NOMO-1 (cell line): ENCODE data around the gene RARB.

Experiments
- DNase-seq, 2 experiments: peaks; one replicate each; lab custom pipeline; 2025; ENCODE audit not compliant: unreplicated experiment in 2 of 2; lab: John Stamatoyannopoulos, UW

Gene RARB

GRCh38 chr3:25427942-25428788 is at the start of gene RARB:
Gene RARB (plus strand): TSS chr3:25428263. CDS start chr3:25428732, 469 bp downstream.
- peak; percentile 57 to 76 for DNase-seq

DNA sequence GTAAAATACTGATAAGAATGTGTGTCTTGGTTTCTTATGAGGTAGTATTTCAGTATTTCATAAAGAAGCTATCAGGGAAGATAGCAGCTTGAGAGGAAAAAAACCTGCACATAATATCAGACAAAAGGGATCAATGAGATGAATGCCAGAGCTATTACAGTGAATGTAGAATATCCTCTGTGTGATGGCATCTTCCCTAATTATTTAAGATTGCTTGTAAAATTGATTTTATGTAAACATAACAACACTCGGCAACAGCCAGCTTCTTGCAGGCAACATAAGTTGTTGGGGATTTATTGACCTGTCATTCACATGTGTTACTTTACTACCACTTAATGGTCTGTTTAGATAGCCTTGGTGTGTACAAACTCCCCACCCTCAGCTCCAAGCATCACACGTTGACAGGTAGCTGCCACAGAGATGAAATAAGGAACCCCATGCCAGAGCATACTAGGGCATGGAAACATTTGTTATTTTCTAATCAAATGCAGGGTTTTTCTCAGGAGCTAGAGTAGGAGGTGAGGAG is 49.2 kb upstream of the RARB start:
- no peak for DNase-seq

GRCh38 chr3:25380222-25380739 is 47.8 kb upstream of the RARB start:
- DNase-seq: no peak

DNA sequence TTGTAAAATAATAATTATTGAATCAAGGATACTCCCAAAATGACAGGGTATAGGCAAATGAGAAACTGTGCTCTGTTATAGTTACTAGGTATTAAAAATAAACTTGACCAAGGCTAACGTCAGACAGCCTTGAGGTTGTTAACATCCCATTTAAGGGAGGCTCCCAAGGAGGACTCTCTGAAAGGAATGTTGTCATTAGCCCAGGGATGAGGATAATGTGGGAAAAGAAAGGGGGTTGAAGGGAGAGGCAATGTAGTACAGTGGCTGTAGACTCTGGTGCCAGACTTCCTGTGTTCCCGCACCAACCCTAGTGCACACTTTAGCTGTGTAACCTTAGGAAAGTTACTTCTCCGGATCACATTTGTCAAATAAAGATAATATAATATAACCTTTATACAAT is 47.0 kb upstream of the RARB start:
- DNase-seq: no peak

- DNase-seq: no peak
These were observed 43.6 kb upstream of the RARB start for GRCh38 chr3:25384471-25384870.

DNA sequence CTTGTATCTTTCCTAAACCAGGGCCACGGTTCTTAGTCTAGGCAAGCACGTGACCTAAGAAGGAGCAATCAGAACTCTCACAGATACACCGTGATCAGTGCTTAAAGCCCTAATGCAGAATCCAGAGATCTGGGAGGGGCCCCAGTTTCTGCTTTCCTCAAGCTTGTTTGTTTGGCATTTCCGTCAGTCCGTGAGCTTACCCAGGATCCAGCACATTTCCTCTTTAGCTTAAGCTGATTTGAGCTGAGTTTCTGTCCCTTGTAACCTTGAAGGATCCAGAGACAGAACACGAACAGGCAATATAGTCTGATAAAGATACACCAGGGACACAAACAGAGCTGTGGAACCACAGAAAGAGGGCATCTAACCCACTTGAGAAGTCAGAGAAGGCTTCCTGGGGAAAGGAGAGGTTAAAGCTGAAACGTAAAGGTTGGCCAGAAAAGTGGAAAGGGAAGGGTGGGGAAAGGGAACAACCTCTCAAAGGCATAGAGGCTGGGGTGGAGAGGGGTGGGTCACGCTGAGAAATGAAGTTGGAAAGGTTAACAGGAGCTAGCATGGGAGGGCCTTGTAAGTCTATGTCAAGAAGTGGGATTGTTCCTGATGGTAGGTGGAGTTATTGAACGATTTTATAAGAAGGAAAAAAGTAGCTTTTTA is 42.1 kb upstream of the RARB start:
- DNase-seq: no peak

DNA sequence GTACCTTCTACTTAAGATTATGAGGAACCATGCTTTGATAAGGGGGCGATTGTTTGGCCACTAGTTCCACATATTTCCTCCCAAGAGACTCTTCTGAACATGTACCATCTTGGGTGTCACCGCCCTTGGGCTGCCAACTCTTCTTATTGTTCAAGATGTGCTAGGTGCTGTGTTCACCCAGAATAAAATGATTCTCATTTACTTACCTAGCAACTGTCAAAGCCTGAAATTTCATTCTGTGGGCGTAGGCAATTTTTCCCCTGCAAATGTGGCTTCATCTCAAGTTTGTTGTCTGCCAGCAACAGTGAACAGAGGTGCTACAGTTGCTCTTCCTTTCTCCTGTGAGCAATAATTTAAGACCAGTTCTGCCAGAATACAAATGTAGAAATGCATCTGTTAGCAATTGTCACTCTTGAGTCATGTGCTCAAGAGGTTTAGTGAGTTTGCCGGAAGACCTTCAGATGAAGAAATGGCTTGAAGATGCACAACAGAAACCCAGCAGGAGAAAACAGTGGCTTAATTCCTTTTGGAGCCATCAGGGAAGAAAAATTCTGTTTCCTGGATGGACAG is 41.3 kb upstream of the RARB start:
- DNase-seq: no peak

DNA sequence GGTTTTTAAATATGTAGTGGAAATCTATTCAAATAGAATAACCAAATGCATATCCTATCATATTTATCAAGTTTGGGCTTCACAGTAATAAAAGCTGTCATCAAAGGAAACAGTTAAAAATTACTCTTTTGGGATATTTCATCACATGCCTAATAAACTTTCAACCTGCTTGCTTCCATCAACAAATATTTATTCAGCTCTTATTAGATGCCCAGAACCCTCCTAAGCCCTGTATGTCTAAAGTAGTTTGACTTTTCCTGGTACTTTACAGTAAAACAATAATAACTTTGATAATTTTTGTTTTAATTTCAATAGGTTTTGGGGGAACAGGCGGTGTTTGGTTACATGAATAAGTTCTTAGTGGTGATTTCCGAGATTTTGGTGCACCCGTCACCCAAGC is 37.5 kb upstream of the RARB start:
- no peak for DNase-seq

DNA sequence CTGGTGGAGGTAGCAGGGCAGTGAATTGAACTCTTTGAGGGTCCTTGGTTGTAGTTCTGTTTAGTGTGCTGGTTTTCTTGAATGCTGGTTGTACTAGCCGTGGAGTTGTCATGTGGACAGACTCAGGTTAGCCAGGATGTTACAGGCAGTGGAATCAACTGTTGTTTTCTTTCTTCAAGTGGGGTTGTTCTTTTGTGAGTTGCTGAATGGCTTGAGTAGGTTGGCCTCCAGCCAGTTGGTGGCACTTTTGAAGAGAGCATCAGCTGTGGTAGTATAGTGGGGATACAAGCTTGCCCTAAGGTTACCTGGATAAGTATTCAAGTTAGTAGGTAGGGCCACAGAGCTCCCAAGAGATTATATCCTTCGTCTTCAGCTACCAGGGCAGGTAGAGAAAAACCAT is 31.8 kb upstream of the RARB start:
- no peak for DNase-seq

DNA sequence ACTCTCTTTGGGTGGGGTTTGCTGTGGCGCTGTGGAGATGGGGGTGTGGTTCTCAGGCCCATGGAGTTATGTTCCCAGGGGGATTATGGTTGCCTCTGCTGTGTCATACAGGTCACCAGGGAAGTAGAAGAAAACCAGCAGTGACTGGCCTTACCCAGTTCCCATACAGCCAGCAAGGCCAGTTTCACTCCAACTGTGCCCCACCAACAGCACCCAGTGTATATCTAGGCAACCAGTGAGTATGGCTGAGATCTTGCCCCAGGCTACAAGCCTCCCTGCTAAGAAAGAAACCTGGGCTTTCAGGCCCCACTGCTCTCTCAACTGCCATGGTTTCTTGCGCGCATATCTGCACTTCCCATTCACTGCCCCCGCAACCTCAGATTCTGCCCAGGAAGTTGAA is 31.4 kb upstream of the RARB start:
- no peak for DNase-seq

- no peak for DNase-seq
These were observed 30.9 kb upstream of the RARB start for GRCh38 chr3:25397150-25397549.

GRCh38 chr3:25400587-25400986 is 27.5 kb upstream of the RARB start:
- no peak for DNase-seq

DNA sequence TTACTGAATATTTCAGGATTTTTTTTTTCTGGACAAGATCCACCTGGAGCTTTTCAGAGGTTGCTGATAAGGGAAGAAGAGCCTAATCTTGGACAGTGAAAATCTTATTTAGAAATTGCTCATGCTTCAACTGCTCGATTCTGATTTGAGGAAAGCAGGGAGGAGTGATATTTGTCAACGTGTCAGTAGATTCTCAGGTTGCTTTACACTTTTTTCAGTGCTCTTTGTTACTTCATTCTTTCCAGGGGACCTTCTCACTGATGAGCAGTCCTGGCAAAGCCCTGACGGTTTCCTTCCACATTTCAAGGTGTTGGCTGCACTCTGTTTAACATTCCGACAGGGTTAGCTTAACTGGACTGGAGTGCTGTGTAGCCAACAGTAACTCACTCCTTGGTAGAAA is 24.1 kb upstream of the RARB start:
- no peak for DNase-seq

DNA sequence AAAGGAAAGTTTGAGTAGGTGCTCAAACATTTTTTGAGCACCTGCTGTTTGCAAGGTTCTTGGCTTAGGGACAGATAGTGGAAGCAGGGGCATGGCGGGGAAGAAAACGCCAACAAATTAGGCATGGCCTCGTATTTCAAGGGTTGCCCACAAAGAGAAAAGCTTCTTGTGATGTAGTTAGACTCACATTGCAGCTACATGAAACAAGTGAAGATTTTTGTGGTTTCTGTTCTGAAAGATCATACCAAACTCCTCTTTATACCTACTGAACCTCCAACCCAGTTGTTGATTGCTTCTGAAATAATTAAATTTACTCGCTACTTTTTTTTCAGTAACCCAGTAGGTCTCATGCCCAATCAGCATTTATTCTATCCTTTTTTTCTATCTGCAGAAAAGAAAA is 23.5 kb upstream of the RARB start:
- DNase-seq: no peak

- DNase-seq: no peak
These were observed 22.7 kb upstream of the RARB start for GRCh38 chr3:25405335-25405734.

DNA sequence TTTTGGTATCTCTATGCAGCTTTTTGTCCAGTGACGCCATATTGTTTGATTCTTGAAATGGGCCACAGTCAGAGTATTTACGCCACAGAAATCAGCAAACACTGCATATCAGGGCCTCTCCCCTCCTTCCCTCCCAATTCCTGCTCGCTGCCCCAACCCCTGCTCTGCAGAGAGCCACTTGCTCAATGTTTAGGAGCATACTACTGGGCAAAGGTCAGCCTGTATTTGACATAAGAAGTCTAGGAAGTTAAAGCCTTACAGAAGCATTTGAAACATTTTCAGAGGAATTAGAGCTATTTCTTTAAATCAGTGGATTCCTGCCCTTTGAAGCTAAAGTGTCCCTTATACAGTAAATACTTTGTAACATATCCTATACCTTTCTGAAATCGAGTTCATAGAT is 17.4 kb upstream of the RARB start:
- DNase-seq: no peak

DNA sequence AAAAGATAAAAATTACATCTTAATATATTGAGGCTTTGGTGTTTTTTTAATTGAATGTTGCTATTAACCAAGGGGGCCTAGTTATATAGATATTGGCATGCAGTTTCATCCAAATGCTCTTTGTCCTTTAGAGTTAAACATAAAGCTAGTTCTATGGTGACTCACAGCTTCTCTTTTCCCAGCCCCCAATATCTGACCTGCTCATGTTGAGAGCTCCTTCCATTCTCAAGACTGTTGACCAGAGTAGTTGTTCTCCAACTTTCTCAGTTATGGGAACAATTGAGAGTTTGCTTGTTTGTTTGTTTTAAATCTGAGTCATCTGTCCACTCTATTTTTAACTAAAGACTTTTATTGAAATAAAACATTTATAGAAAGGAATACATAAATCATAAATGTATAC is 15.8 kb upstream of the RARB start:
- no peak for DNase-seq

DNA sequence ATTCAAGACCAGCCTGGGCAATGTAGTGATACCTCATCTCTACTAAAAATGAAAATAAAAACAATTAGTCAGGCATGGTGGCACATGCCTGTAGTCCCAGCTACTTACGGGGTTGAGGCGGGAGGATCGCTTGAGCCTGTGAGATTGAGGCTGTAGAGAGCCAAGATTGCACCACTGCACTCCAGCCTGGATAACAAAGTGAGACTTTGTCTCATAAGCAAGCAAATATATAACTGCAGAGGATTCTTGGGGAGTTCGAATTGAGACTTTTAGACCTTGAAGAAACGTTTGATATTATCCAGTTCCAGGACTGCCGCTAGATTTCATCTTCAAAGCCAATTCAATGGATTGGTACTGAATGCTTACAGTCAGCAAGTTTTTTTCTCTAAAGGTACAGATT is 11.9 kb upstream of the RARB start:
- DNase-seq: no peak

GRCh38 chr3:25418596-25418995 is 9.5 kb upstream of the RARB start:
- no peak for DNase-seq

DNA sequence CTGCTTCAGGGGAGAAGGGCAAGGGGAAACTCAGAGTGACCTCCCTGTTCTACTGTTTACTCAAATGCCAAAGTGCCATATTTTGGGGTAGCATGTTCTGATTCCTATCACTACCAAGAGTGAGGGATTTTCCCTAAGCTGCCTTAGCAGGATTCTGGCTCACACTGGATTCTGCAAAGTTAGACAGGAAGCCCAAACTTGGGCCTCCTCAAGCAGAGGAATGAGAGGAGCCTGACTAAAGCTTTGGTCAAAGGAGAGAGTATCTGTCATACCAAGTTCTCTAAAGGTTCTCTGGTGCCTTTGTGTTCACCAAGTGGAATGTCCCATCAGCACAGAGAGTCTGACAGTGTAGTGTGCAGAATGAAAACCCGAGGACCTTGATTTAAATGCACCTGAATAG is 8.8 kb upstream of the RARB start:
- no peak for DNase-seq

- no peak for DNase-seq
These were observed 7.9 kb upstream of the RARB start for GRCh38 chr3:25420147-25420546.

GRCh38 chr3:25420885-25421284 is 7.2 kb upstream of the RARB start:
- no peak for DNase-seq
